ENCODE data around the gene KRTAP5-2.

Gene KRTAP5-2

GRCh38 chr11:1555713-1556153 lies 42.4 kb downstream of the KRTAP5-2 start:
- DNase-seq (ENCODE audit: low read depth): no peak

GRCh38 chr11:1554981-1555712 lies 42.9 kb downstream of the KRTAP5-2 start:
- no peak for DNase-seq (ENCODE audit: low read depth)

- DNase-seq (ENCODE audit: low read depth): no peak
These were observed 44.1 kb downstream of the KRTAP5-2 start for GRCh38 chr11:1553808-1554594.

GRCh38 chr11:1549338-1550330 lies 48.5 kb downstream of the KRTAP5-2 start:
- DNase-seq (ENCODE audit: low read depth): no peak

- DNase-seq (ENCODE audit: low read depth): no peak
These were observed 49.6 kb downstream of the KRTAP5-2 start for GRCh38 chr11:1548221-1549070.

GRCh38 chr11:1547467-1548098 lies 50.5 kb downstream of the KRTAP5-2 start:
- DNase-seq (ENCODE audit: low read depth): no peak

Data from stimulated activated CD8-positive, alpha-beta memory T cell treated with anti-CD3 and anti-CD28 coated beads, Interleukin-12 subunit alpha, Interleukin-12 subunit beta, amount 100 ng/mL, for 4 hours (primary cell).